ENCODE measurements around the gene CABLES1.

- TF ChIP-seq EZH2 (IDR thresholded peaks at IDR 0.05; ENCODE audit: insufficient read depth, poor library complexity, severe bottlenecking) (no peak), EZH2phosphoT487 (IDR thresholded peaks at IDR 0.05; ENCODE audit: insufficient read depth, low read depth) (no peak)
Observed at GRCh38 chr18:23189768-23190661, 54.7 kb downstream of the CABLES1 start.

Data from GM23248 (cell line).